GM18526 (cell line): Measurements from ENCODE around the gene BPIFA2.

Experiments used
- POLR2A ChIP-seq: IDR thresholded peaks from 3 replicates; pipeline ENCODE4 v1.6.1; 2011; ENCODE audit not compliant: insufficient read length; ENCODE audit errors: extremely low read depth

BPIFA2 gene

GRCh38 chr20:33178726-33179125 lies 10.8 kb downstream of the BPIFA2 start:
- no peak for TF ChIP-seq POLR2A

DNA sequence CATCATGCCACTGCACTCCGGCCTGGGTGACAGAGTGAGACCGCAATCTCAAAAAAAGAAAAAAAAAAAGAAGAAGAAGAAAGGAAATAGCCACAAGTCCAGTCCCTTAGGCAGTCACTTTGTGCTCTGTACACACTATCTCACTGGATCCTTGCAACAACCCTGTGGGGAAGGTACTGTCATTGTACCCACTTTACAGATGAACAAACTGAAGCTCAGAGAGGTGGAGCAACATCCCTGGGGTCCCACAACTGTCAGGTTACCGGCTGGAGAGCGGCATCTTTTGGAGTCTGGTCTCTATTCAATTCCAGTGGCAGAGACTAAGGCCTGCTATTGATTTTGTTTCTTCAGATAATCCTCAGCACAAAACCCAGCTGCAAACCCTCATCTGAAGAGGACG lies 12.2 kb downstream of the BPIFA2 start:
- TF ChIP-seq POLR2A: no peak

DNA sequence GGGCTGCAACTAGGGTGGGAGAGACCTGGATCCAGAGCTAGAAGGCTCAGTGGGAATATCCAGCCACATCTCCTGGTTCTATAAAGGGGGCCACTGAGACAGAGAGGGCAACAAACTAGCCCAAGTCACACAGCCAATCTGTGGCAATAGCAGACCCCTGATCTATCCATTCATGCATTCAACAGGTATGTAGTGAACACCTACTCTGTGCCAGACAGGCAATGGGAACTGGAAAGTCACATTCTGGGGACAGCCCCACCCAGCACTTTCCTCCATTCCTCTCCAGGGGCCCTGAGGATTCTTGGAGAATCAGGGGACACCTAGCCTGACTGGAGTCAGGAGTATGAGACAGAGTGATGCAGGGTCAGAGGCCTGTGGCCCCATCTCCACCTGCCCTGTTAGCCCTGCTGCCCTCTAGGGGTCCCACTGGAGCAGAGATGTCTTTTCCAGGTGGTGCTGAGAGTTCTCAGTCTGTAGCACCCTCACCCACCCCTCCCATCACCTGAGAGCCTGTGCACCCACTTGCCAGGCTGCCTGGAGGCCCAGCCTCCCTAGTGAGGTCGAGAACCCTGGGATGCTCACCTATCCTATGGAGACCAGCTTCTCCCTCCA lies 13.6 kb downstream of the BPIFA2 start:
- TF ChIP-seq POLR2A: no peak

DNA sequence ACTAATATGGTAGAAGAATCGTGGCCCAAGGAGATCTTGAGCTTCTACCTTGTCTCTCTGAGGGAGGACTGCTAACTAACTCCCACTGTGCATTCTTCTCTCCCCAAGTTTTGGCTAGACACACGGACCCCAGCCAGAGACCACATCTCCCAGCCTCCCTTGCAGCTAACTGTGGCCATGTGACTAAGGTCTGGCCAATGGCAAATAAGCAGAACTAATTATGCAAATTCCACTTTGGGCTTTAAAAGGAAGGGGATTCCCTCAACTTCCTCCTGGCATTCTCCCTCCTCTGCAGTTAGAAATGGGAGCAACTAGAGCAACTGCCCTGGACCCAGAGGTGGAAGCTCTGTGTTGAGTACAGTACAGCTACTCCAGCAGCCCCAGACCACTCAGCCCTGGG lies 15.4 kb downstream of the BPIFA2 start:
- TF ChIP-seq POLR2A: no peak

GRCh38 chr20:33187491-33187890 lies 19.5 kb downstream of the BPIFA2 start:
- TF ChIP-seq POLR2A: no peak

- TF ChIP-seq POLR2A: no peak
Observed at GRCh38 chr20:33188421-33188820, 20.5 kb downstream of the BPIFA2 start.

DNA sequence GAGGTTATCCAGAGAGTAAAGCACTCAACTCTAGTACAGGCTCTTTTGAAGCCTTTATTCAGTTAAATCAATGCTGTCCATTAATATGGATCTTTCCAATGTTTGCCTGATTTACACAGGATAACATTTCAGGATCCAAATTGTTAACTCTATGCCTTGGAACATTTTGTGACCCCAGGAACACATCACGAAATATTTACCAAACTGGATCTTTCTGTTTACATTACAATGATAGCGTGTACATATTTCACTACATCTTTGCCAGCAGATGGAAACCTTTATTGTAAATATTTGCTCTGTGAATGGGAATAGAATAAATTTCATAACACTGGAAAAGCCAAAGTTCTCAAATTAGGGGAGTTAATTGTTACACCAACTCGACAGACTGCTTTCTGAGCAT lies 23.5 kb downstream of the BPIFA2 start:
- no peak for TF ChIP-seq POLR2A

DNA sequence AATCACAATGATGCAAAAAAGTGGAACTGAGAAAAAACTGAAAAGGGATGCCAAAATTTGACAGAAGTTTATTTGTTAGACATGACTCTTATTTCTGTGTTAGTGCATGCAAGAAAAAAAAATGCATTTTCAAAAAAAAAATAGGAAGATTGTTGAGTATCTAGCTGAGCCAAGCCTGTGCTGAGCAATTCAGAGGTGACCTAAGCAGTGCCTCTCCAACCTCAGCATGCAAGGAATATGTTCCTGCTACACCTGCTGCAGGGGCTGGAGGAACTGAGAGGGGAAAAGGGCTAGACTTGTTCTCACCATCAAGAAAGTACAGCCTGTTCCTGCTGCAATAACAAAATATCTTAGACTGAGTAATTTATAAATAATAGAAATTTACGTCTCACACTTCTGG lies 24.0 kb downstream of the BPIFA2 start:
- no peak for TF ChIP-seq POLR2A

GRCh38 chr20:33192912-33193501 lies 25.0 kb downstream of the BPIFA2 start:
- no peak for TF ChIP-seq POLR2A

DNA sequence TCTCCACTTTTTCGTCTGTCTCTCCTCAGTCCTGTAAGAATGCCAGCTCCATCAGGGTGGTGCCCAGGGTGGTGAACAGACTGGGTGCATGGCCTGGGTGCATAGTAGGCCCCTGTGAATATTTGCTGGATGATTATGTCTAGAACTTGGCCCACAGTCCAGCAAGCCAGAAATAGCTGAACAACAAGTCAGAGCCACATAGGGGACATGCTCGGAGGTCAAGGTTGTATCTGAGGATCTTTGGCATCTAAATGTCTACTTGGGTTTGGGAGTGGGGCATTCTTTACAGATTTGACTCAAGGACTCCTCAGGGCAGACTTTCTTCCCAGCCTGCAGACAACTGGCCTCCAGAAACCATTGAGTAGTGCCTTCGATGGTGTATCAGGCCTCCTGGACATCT lies 31.1 kb downstream of the BPIFA2 start:
- no peak for TF ChIP-seq POLR2A

DNA sequence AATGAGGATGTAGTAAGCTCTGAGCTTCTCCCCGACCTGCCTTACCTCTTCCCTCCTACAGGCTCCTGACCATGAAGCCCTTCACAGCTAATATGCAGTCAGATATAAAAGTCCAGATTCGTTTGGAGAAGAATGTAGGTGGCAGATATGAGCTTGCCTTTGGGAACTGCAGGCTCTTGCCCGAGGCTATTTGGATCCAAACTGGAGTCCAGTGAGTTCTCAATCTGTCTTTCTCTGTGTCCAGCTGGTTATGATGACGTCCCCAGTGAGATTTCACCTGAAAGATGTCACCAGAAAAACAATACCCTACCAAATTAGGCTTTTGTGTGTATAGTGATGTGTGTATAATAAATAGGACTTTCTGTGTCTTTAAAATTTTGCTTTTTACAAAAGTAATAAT lies 34.5 kb downstream of the BPIFA2 start:
- TF ChIP-seq POLR2A: no peak

DNA sequence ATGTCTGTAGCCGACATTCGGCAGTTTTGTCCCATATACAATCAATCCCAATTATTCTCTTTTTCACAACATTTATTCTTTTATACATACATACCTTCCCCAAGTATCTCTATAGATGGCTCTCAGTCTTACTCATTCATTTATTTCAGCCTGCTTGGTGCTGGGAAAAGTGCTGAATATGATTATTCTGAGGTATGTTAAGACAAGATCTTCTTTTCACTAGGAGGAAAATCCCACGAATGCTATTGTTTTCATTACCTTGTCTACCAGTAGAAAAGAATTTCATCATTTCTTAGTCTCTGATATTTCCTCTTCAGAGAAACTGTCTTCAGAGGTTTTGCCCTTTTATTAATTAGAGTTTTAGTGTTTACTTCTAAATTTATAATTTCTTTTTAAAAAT lies 35.5 kb downstream of the BPIFA2 start:
- no peak for TF ChIP-seq POLR2A

DNA sequence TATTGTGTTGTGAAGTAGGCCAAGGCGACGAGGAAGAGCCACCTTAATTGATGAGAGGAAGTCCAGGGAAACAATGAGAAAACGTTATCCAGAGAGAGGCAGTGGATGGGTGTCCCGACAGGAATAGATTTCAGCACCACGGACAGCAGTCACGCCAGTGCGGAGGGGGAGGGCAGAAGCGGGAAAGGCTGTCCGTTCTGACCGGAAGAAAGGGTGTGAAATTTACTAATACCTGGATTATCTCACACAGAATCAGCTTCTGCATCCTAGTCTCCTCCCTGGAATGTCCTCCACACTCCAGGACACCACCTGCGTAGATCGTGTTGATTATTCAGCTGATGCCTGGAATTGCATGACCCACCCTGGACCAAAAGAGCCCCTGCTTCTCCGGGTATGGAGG lies 41.8 kb downstream of the BPIFA2 start:
- TF ChIP-seq POLR2A: no peak

GRCh38 chr20:33210371-33210770 lies 42.4 kb downstream of the BPIFA2 start:
- TF ChIP-seq POLR2A: no peak

GRCh38 chr20:33211817-33212424 lies 44.0 kb downstream of the BPIFA2 start:
- no peak for TF ChIP-seq POLR2A

- no peak for TF ChIP-seq POLR2A
Observed at GRCh38 chr20:33217052-33217451, 49.1 kb downstream of the BPIFA2 start, which contains the start of gene BPIFA3. Gene BPIFA3, plus strand, starts transcription at chr20:33217352. Its CDS starts 185 bp downstream, at chr20:33217537.

DNA sequence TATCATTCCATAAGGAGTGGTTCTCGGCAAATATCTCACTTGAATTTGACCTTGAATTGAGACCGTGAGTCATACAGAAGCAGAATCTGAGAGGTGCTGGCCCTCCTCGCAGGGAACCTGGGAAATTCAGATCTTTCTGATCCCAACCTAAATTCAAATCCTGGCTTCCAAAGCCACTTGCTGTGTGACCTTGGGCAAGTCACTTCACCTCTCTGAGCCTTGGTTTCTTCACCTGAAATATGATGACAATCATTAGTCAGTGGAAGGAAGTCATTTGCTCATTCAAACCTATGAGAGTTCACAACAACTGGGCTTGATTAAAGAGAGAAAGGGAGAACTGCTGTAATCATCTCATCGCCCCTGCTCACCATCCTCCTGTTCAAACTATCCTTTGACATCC lies 56.4 kb downstream of the BPIFA2 start:
- TF ChIP-seq POLR2A: no peak
